Lower leg skin (tissue), 4 donors: Measurements from ENCODE around the gene UQCC2. TPM values are rescaled to one million over a fixed set of nuclear protein-coding genes. Genes with fewer than 3 reads are reported as not detected.

Experiments used
- DNase-seq, 2 donors: peaks; one replicate each; pipeline ENCODE4 v3.0.0-alpha.2; 2019; ENCODE audit warnings: low spot score in 2 of 2
- H3K4me3 ChIP-seq: fragments of 200-600 bp; sonication (generic); 2 replicates; pipeline ENCODE4 v1.5.1; 2017; ENCODE audit warnings: mild to moderate bottlenecking, low read depth; ENCODE audit not compliant: poor library complexity, severe bottlenecking
- CTCF ChIP-seq, 3 donors: fragments of 450-650 bp; IDR thresholded peaks; one replicate each; pipeline ENCODE4 v1.5.1; 2016; ENCODE audit warnings: antibody characterized with exemption in 3 of 3, mild to moderate bottlenecking in 3 of 3, moderate library complexity in 2 of 3
- POLR2A ChIP-seq, 2 donors: fragments of 450-650 bp; IDR thresholded peaks; one replicate each; pipeline ENCODE4 v1.6.1; 2016 to 2017; ENCODE audit warnings: antibody characterized with exemption in 2 of 2, mild to moderate bottlenecking in 1 of 2, moderate library complexity in 1 of 2
- WGBS, 2 donors: methylation state at CpG; one replicate each; pipeline ENCODE4 v1.1.5; 2018; 5-methylcytosine and 5-hydroxymethylcytosine counted together
- intact Hi-C: fragments of 100-400 bp; cut with DNase I; formaldehyde crosslinking; loops from one replicate; pipeline ENCODE4 v1.15.0; 2023; ENCODE audit warnings: low total_unique reads
- total RNA-seq, 4 donors: library from RNA; depleted of rRNA; stranded (reverse); fragments of >200 nt; gene quantifications; one replicate each; pipeline ENCODE4 v1.1.0, GENCODE V29; 2016

UQCC2 gene
- total RNA-seq, 4 donors from 2014 or later = 8.5 to 20.4 (median 10.2) TPM

GRCh38 chr6:33683051-33683571, 28.4 kb downstream of the UQCC2 start:
- H3K4me3 ChIP-seq = no peak overlapping the region
- 74 to 77% methylated on average over 12 to 14 of the region's 15 CpGs for WGBS, 2 donors
- TF ChIP-seq CTCF (IDR thresholded peaks at IDR 0.05) (no peak), POLR2A (IDR thresholded peaks at IDR 0.05) (no peak)
- no peak for DNase-seq
- intact Hi-C loops = no loop called here

DNA sequence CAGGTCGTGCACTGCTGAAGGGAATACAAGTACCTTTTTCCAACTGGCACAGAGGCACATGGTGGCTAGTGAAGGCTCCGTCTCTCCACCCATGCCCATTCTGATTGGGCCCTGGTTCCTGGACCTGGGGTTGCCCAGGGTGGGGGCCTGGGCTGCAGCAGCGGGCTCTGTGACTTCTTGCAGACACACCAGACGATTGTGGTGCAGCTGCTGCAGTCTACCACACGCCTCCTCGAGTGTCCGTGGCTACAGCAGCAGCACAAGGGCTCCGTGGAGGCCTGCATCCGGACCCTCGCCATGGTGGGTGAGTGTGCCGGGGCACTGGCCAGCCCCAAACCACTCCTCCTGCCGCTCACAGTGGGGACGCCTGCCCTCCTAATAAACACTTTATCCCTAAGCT, 29.2 kb downstream of the UQCC2 start:
- TF ChIP-seq CTCF (IDR thresholded peaks at IDR 0.05) (no peak), POLR2A (IDR thresholded peaks at IDR 0.05) (no peak)
- DNase-seq = no peak
- H3K4me3 ChIP-seq = no peak overlapping the region
- intact Hi-C loops = no loop called here
- 92 to 95% methylated on average over 11 to 13 of the region's 13 CpGs for WGBS, 2 donors

- H3K4me3 ChIP-seq = no peak overlapping the region
- WGBS, 2 donors = 95 to 97% methylated on average over 18 to 19 of the region's 20 CpGs
- DNase-seq = no peak
- intact Hi-C loops = no loop called here
- TF ChIP-seq CTCF (IDR thresholded peaks at IDR 0.05) (no peak), POLR2A (IDR thresholded peaks at IDR 0.05) (no peak)
Measured at GRCh38 chr6:33679761-33680160, 31.7 kb downstream of the UQCC2 start.

- no peak for DNase-seq
- 87 to 88% methylated on average over 12 of the region's 12 CpGs for WGBS, 2 donors
- TF ChIP-seq CTCF (IDR thresholded peaks at IDR 0.05) (no peak), POLR2A (IDR thresholded peaks at IDR 0.05) (no peak)
- intact Hi-C loops = no loop called here
- no peak overlapping the region for H3K4me3 ChIP-seq
Measured at GRCh38 chr6:33678932-33679490, 32.5 kb downstream of the UQCC2 start.

DNA sequence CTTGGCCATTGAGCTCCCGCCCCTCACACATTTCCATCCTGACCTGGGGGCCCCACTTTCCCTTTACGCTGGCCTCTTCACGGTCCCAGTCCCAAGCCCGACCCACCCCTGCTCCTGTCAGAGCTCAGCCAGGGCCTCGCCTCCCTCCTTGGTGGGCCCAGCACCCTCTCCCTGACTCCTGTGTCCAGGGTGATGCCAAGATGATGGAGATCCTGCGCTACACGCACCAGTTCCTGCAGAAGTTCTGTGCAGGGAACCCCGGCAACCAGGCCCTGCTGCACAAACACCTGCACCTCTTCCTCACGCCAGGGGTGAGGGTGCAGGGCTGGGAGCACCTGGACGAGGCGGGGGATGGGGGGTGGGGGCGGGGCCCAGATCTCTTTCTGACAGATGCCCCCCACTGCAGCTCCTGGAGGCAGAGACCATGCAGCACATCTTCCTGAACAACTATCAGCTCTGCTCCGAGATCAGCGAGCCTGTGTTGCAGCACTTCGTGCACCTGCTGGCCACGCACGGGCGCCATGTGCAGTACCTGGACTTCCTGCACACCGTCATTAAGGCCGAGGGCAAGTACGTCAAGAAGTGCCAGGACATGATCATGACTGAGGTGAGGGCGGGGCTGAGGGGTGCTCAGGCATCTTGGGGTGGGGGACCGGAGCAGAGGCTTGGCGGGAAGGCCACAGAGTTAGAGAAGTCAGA, 33.1 kb downstream of the UQCC2 start:
- WGBS, 2 donors = 89 to 93% methylated on average over 23 to 24 of the region's 24 CpGs
- no peak overlapping the region for H3K4me3 ChIP-seq
- TF ChIP-seq CTCF (IDR thresholded peaks at IDR 0.05) = no peak
- no peak for TF ChIP-seq POLR2A (IDR thresholded peaks at IDR 0.05)
- no peak for DNase-seq
- intact Hi-C loops = no loop called here
